GM21528 (cell line): ENCODE data around the gene APH1A.
"Not testable (repeated sequence)": the region's sequence is repeated elsewhere in the genome, so short reads cannot be mapped to it uniquely, and the experiment has no call there.

Source experiments
- ATAC-seq: cut with Tn5 transposase; IDR thresholded peaks from one replicate; pipeline ENCODE4 v1.9.1; 2021; ENCODE audit warnings: mild to moderate bottlenecking, moderate library complexity; ENCODE audit not compliant: unreplicated experiment, low FRiP score

The APH1A gene

GRCh38 chr1:150234566-150235293 is 34.1 kb downstream of the APH1A start:
- ATAC-seq: peak; percentile 59

- ATAC-seq: no peak
Measured at GRCh38 chr1:150234309-150234565, 34.6 kb downstream of the APH1A start.

DNA sequence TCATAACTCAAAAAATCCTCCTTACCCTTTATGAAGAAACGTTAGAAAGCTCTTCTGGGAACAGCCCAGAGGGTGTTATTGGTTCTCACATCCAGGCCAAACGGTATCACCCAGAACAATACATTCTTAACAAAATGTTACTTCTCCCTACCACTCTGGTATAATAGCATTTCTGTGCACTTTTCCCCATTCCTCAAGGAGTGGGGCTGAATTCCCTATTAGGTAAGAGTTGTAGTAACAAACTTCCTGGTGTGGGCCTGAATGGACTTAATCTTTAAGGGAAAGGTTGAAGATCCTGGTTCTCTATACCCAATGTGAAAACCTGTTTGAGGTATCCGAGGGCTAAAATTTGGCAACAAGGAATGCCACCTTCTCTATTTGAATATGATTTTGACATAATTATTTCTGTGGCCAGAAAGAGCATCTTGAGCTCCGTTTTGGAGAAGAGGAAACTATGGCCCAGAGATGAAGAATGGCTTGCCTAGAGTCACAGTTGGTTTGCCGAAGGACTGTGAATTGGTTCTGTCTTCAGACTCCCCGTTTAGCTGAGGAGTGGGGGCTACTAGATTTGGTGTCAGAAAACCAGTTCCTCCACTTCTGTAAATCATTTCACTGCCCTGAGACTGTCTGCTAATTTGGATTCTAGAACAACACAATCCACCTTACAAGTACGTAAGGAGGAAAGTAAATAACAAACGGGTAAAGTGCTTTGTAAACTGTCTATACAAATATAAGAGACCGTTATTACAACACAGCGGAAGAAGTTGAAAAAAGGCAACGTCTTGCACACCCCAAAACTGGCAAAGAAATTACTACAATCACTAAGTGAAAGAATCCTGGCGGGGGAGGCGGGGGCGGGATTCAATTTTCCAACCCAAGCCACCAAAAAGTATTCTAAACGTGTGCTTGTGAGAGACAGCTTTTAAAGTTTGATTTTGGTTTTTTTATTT is 35.2 kb downstream of the APH1A start:
- no peak for ATAC-seq

DNA sequence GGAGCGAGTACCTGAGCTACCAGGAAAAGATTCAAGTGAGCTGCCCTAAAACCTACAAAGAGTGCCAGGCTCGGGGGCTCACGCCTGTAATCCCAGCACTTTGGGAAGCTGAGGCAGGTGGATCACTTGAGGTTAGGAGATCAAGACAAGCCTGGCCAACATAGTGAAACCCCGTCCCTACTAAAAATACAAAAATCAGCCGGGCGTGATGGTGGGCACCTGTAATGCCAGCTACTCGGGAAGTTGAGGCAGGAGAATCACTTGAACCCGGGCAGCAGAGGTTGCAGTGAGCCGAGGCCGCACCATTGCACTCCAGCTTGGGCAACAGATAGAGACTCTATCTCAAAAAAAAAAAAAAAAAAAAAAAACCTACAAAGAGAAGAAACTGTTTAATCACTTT is 35.9 kb downstream of the APH1A start:
- ATAC-seq: not testable (repeated sequence)

DNA sequence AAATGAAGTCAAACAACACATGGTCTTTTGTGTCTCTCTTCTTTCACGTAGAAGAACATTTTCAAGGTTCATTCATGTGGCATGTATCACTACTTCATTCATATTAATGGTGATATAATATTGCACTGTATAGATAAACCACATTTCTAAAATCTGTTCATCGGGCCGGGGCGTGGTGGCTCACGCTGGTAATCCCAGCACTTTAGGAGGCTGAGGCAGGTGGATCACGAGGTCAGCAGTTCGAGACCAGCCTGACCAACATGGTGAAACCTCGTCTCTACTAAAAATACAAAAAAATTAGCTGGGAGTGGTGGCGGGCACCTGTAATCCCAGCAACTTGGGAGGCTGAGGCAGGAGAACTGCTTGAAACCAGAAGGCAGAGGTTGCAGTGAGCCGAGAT is 40.6 kb downstream of the APH1A start:
- ATAC-seq: not testable (repeated sequence)

GRCh38 chr1:150227228-150227627 is 41.6 kb downstream of the APH1A start:
- no peak for ATAC-seq

DNA sequence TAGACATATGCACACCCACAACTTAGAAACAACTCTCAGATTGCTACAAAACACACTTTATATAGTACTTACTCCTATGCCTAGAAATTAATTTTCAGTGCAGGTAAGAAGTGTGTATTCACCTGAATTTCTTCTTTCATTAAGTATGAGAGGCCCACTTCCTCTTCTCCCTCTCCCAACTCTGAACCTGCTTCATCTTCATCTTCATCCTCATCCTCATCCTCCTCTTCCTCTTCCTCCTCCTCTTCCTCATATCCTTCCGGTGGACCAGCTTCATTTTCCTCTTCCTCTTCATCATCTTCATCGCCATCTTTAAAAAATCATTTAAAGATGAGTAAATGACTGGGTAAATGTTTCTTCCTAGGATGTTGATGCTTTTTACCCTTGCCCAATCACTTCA is 42.3 kb downstream of the APH1A start:
- ATAC-seq: no peak

- ATAC-seq: no peak
Measured at GRCh38 chr1:150225546-150225945, 43.3 kb downstream of the APH1A start.

- no peak for ATAC-seq
Measured at GRCh38 chr1:150224983-150225382, 43.8 kb downstream of the APH1A start.

GRCh38 chr1:150221552-150221951 is 47.3 kb downstream of the APH1A start:
- ATAC-seq: no peak

DNA sequence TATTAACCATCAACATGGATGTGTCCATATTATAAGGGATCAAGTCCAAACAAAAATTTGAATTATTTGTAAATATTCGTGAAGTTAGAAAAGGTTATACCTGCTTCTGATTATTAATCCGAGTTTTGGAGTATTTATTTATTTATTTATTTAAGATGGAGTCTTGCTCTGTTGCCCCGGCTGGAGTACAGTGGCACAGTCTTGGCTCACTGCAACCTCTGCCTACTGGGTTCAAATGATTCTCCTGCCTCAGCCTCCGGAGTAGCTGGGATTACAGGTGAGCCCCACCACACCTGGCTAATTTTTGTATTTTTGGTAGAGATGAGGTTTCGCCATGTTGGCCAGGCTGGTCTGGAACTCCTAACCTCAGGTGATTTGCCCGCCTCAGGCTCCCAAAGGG is 53.0 kb downstream of the APH1A start:
- not testable (repeated sequence) for ATAC-seq
